HG03439 (cell line): ENCODE data around the gene LRRC70.
"Not testable (repeated sequence)": the region's sequence is repeated elsewhere in the genome, so short reads cannot be mapped to it uniquely, and the experiment has no call there.

ENCODE experiments used
- ATAC-seq: cut with Tn5 transposase; IDR thresholded peaks from one replicate; pipeline ENCODE4 v1.9.1; 2021; ENCODE audit warnings: mild to moderate bottlenecking, moderate library complexity; ENCODE audit not compliant: unreplicated experiment

Gene LRRC70

DNA sequence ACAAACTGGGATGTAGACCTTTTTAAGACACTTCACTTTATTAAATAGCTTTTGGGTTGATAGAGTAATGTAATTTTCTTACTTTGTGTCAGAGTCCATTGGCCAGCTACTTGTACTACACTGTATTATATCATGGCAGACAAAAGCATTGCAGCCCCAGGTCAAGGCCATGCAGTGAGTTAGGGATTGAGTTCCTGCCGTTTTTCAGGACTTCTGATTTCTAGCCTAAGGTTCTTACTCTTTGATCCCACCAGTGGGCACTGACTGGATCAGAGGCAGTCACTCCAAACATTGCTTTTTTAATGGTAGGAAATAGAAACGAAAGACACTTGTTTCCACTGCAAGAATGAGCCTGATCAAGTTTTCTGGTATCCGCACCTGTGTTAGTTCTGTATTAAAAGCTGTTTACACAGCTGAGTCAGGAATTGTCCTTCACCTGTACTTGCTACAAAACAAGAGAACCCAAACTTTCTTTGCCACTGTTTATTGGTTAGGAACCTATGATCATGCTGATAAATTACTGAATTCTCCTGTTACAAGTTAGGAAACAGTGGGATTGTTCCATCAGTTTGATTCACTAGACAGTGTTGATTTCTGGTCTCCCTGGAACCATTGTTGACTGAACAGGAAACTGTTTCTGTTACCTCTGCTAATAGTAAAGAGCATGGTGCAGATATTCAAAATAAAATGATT, 22.1 kb downstream of the LRRC70 start:
- no peak for ATAC-seq

DNA sequence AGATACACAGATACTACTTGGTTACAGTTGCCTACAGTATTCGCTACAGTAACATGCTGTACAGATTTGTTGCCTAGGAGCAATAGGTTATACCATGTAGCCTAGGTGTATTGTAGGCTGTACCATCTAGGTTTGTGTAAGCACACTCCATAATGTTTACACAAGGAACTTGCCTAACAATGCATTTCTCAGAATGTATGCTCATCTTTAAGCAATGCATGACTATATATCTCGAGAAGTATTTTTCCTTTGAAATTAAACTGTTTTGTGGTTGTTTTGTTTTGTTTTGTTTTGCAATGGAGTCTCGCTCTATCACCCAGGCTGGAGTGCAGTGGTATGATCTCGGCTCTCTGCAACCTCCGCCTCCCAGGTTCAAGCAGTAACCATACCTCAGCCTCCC, 25.3 kb downstream of the LRRC70 start:
- no peak for ATAC-seq

DNA sequence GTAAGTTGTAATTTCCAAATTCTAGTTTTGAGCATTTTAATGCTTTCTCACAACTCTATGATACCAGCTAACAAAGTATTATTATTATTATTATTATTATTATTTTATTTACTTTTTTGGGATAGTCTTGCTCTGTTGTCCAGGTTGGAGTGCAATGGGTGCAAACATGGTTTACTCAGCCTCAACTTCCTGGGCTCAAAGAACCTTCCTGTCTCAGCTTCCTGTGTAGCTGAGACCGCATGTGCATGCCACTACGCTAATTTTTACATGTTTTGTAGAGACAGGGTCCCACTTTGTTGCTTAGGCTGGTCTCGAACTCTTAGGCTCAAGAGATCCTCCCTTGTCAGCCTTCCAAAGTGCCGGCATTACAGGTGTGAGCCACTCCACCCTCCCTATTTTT, 27.0 kb downstream of the LRRC70 start:
- ATAC-seq, result no peak

- no peak for ATAC-seq
Observed at GRCh38 chr5:62606878-62607277, 28.3 kb downstream of the LRRC70 start.

GRCh38 chr5:62607615-62608014, 29.0 kb downstream of the LRRC70 start:
- ATAC-seq, result no peak

DNA sequence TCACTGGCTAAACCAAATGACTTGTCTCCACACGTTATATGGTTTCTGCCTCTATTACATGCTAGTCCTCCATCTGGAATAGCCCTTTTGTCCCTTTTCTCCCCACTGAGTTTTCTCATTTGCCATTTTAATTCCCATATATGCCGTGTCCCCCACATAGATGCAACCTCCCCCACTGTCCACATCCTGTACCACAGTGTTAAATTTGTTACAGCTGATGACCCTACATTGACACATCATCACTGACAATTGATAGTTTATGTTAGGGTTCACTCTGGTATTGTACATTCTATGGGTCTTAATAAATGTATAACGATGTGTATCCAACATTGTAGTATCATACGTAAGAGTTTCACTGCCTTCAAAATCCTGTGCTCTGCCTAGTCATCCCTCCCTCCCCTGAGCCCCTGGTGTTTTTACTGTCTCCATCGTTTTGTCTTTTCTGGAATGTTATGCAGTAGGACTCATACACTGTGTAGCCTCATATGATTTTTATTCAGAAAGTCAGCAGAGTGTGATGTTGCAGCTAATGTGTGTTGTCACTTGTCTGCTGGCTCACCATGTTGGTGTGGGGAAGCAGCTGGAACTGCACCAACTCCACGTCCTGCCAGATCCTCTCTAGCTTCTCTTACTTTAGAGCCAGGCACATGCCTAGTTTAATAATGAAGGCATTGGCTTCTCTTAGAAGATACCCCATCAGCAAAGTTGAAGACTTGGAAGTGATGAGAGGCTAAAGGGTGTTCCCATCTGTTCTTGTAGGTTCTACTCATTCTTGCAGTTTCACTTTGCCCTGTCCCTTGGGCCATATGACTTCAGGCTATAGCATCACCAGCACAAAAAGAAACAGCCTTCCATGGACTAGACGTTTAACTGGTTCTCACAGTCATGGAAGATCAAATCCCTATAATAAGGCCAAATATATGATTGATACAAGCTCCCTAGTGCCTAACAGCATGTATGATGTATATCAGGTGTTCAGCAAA, 30.2 kb downstream of the LRRC70 start:
- no peak for ATAC-seq

DNA sequence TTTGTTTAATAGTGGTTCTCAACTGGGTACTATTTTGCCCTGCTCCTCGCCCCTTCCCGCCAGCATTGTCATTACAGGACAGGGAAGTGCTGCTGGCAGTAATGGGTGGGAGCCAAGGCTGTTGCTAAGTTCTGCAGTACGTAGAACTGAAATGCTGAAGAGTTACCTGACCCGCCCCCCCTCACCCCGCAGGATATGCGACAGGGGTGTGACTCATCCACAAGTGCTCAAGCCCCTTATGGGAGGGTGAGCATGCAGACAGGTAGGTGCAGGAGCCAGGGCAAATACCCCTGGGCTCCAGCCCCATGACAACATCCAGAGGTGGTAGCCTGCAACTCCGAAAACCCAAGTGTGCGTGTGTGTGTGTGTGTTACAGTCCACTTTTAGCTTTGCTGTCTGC, 35.7 kb downstream of the LRRC70 start:
- ATAC-seq, result no peak

DNA sequence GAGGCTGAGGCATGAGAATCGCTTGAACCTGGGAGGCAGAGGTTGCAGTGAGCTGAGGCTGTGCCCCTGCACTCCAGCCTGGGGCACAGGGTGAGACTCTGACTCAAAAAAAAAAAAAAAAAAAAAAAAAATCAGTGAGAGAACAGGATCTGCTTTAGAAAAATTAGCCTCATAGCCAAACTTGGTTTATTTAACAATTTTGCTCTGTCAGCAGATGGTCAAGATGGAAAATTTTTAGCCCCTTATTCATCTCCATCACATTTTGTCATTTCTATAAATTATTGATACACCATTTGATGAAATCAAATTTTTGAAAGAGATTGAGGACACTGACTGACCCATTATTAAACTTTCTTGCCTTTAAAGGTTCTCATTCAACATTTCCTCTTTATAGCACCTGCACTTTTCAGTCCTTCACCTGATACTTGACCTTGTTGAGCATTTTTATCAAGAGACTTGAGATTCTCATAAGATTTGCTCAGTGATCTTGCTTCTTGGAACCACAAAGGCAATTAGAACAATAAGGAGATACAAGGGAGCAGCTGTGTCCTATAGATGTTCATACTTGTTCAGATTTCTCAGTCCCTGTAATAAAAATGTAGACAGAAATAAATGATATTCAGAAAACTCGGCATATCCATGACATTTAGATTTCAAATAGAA, 38.1 kb downstream of the LRRC70 start:
- ATAC-seq, result no peak

DNA sequence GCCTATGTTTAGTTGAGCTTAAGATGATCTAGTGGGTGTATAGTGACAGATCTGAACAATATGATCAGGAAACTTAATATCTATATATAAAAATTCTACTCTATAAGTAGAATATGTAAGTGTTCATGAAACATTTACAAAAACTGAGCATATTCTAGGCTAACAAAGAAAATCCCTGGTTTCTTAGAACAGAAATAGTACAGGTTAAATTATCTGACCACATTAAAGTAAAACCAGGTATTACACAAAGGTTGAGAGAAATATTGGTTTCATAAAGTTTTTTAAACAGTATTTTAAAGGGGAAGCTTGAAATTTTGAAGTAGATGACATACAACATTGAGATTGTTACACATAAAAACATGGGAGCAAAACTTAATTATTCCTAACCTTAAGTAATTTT, 39.3 kb downstream of the LRRC70 start:
- no peak for ATAC-seq

GRCh38 chr5:62620761-62621160, 42.1 kb downstream of the LRRC70 start:
- no peak for ATAC-seq

DNA sequence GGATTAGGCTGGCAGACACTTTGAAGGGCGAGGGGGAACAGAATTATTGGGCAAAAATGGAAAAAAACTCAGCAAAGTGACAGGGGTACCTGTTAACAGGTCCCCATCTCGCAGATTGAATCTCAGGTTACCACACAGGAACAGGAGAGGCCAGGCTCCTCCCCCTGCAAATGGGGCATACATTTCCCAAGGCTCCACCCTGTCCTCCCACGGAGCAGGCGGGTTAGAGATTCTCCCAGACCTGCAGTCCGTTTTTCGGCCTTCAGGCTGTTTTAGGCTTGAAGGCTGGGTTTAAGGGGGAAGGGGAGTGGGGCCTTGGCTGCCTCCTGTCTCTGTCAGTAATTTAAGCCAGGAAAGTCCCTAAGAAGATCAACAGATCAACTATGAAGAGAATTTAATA, 42.7 kb downstream of the LRRC70 start:
- ATAC-seq, result no peak

DNA sequence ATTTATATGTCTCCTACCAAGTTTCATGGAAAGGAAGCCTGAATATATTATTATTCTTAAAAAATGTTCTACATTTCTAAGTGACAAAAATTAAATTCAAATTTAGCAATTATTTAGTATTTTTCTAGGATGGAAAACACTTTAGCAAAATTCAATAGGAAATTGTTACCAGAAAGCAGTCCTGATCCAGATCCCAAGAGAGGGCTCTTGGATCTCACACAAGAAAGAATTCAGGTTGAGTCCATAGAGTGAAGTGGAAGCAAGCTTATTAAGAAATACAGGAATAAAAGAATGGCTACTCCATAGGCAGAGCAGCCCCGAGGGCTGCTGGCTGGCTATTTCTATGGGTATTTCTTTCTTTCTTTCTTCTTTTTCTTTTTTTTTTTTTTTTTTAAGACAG, 44.7 kb downstream of the LRRC70 start:
- no peak for ATAC-seq

GRCh38 chr5:62624436-62624835, 45.8 kb downstream of the LRRC70 start:
- ATAC-seq, result not testable (repeated sequence)

DNA sequence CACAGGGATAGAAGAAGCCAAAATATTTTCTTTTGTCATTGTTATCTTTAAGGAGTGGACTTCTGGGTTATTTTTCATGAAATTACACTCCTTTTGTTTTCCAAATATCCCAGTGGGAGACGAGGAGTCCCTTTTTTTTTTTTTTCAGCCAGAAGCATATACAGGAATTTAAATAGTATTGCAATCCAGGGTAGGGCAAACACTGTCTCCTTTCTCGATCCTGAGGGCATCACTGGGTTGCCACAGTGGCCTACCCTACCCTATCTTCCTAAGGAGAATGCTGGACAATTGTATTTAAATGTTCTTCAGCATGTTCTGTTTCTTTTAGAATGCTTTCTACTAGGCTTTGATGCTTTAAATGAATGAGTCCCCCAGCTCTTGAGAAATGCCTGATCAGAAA, 47.9 kb downstream of the LRRC70 start:
- no peak for ATAC-seq

DNA sequence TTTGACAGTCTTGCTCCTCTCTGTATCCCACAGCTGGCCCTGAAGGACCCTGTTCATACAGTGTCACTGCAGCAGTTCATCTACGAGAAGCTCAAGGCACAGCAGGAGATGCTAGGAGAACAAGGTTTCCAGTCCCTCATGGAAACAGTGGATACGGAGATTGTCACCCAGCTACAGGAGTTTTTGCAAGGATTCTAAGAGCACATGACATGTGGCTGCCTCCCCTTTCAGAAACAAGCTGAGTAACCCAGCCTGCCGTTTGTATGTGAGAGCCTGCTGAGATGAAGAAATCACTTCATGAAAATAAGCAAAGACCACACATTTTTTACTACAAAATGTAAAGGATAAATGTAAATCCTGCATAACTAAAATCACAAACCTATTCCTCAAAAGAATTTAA, 48.5 kb downstream of the LRRC70 start:
- no peak for ATAC-seq

DNA sequence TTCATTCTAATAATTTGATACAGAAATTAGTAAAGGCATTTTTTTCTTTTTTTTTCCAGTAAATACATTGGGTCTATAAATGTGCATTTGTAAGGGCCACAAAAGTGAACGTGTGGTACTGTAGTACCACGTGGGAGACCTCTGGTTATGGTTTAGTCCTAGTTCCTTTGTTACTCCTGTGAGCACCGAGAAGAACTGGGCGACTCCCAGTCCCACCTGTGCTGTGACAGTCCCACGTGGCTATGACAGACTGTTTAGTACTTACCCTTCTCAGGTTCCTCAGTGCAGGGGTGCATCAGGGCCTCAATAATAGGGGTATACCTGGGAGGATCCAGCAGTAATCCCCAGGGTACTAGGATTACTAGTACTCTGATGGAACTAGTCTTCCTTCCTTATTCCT, 49.3 kb downstream of the LRRC70 start:
- ATAC-seq, result no peak
